Skin epidermis (tissue), 12 donors: ENCODE results near the gene CENPP.
A peak's percentile ranks its signal among the peaks of the same experiment; 100 is the strongest.
"Not testable (repeated sequence)": the region's sequence is repeated elsewhere in the genome, so short reads cannot be mapped to it uniquely, and the experiment has no call there.

ENCODE experiments used
- H3K27ac ChIP-seq, 21 experiments: fragments of 200-600 bp; sonication (generic) in 11 of 21; one replicate each; pipeline ENCODE4 v1.5.0; 2020; ENCODE audit warnings: mild to moderate bottlenecking in 3 of 21, inconsistent platforms in 2 of 21, moderate library complexity in 2 of 21
- H3K4me3 ChIP-seq, 7 experiments: fragments of 200-600 bp; sonication (generic) in 2 of 7; one replicate each; pipeline ENCODE4 v1.5.0; 2020; ENCODE audit warnings: inconsistent platforms in 2 of 7, mild to moderate bottlenecking in 2 of 7, moderate library complexity in 1 of 7

Gene CENPP

DNA sequence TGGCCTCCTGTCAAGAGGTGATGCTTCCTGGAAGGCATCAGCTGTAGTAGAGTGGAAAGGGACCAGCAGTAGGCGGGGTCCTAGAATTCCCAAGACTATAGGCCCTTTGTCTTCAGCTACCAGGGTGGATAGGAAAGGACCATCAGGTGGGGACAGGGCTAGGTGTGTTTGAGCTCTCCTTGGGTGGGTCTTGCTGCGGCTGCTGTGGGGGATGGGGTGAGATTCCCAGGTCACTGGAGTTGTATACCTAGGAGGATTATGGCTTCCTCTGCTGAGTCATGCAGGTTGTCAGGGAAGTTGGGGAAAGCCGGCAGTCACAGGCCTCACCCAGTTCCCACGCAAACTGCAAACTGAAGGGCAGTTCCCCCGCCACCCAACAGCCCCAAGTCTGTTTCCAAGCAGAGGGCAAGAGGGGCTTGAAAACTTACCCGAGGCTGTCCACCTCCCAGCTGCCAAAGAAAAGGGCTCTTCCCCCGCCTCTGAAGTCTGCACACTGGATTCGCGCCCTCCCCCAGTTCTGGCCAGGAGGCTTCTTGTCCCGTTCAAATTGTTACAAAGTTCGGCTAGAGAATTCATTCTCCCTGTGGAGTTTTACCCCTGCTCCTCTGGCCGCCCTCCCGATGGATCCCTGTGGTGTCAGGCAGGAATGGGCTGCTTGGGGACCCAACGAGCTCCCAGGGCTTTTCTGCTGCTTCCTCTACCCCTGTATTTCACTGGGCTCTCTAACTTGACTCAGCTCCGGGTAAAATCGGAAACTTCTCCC, 233.0 kb downstream of the CENPP start:
- H3K4me3 ChIP-seq: no peak overlapping the region
- H3K27ac ChIP-seq: no peak overlapping the region

DNA sequence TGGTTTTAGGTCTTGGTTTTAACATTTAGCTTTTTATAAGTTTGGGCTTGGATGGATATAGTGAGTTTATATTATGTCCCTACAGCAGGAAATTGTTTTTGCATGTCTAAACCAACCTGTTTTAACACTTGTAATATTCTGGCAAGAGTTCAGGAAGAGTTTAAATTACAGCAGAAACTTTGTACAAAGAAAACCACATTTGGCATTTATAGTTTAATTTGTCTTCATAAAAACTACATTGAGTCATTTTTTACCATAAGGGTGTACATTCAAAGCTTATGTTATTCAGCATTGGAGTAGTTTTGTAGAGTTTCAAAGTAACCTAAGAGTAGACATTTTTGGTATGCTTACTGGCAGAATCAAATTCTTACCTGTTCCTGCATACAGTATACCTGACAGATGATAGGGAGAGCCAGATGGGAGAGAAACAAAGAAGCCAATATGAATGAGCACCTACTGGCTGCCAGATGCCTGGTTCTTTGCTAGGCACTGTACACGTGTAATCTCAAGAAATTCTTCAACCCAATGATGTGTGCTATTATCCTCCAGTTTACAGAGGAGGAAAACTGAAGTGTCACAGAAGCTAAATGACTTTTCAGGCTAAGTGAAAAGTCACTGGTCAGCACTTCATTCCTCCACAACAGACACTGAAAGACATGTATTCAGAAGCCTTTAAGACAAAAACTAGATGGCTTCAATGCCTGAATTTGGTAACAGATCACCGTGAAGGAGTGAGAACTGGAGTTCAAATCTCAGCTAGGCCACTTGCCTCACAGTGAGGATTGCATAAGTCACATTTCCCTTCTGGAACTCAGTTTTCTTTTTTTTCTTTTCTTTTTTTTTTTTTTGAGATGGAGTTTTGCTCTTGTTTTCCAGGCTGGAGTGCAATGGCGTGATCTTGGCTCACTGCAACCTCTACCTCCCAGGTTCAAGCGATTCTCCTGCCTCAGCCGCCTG, 235.9 kb downstream of the CENPP start:
- Histone ChIP-seq H3K4me3 (no peak overlapping the region), H3K27ac (peak overlapping the region in 11 of 21 experiments; percentile 0 to 80 (median 46))

DNA sequence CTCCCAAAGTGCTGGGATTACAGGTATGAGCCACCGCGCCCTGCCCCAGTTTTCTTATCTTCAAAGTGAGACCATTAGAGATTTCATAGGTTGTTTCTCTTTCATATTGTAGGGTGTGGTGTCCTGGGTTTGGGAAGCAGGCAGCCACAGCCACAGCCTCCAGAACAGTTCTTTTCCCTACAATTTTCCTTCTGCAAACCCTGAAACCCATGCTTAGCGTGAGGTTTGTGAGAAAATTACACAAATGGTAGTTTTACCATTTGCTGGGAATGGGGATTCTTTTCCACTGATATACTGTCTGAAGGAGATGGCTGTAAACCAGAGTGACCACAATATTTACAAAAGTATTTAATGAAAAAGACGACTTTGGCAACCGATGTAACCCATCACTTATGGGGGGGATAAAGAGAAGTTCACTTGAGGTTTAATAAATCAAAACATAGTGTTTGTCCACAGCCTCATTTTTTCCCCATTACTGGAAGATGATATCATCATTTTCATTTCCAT, 236.8 kb downstream of the CENPP start:
- Histone ChIP-seq H3K27ac (peak overlapping the region in 10 of 21 experiments; percentile 6 to 80 (median 48)), H3K4me3 (no peak overlapping the region)

DNA sequence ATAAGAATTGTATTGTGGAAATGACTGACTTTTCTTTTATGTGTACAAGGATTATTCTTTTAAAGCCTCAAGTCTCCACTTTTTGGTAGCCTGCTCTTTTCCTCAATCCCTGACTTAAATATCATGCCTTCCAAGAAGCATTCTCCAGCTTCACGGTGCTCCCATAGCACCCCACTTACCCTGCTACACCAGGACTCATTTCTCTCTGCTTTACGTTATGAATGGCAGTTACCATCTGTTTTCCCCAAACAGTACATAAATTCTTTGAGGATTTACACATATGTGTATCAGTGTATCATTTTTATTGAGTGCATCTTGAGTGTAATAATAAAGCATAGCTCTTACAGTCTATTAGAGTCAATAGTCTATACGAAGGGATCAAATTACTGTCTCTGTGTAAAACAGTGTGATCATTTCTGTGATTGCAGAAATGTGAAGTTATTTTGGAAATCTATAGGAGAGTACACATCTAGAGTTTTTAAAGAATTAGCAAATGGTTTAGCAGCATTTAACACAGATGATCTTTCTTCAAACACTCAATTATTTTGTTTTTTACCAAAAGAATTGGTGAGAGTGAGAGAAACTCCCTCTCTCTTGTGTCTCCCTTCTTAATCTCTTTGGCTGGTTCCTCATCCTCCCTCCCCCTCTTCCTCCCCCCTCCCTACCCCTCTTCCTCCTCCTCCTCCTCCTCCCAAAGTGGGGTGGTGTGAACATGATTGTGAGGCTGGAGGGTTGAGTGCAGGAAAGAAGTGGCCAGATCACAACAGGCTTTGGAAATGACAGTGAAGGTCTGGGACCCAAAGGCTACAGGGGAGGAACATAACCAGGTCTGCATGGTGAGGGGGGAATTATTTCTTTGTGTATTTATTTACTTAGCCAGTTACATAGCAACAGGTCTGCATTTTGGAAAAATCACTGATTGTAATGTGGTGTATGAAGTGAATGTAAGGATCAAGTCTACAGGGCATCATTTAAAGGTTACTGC, 237.7 kb downstream of the CENPP start:
- peak overlapping the region in 11 of 21 experiments; percentile 11 to 80 (median 51) for H3K27ac ChIP-seq
- H3K4me3 ChIP-seq: no peak overlapping the region

DNA sequence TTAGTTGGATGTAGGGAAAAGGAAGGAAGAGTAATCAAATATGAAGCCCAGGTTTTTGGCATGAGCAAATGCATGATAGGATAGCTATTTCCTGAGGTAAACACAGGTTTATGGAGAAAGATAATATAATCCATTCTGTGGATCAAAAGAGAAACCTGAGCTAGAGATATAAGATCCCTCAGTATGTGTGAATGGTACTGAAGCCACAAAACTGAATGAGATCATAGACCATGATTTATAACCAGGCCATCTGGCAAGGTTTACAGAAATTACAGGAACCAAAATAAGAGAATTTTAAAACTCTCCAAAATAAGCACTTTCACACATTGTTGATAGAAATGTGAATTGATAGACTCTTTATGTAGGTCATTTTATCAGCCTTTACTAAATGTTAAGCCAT, 238.8 kb downstream of the CENPP start:
- peak overlapping the region in 4 of 21 experiments; percentile 63 to 80 (median 74) for H3K27ac ChIP-seq
- no peak overlapping the region for H3K4me3 ChIP-seq

DNA sequence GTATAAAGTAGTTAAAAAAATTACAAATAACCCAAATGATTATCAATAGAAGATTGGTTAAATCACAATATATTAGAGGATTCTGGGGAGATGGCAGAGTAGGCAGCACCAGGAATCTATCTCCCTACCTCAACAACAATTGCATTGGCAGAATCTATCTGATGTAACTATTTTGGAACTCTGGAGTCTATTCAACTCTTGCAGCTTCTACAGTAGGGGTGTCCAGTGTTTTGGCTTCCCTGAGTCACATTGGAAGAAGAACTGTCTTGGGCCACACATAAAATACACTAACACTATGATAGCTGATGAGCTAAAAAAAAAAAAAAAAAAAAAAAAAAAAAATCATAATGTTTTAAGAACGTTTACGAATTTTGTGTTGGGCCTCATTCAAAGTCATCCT, 239.2 kb downstream of the CENPP start:
- Histone ChIP-seq H3K4me3 (no peak overlapping the region), H3K27ac (peak overlapping the region in 2 of 21 experiments; percentile 40 to 78)

DNA sequence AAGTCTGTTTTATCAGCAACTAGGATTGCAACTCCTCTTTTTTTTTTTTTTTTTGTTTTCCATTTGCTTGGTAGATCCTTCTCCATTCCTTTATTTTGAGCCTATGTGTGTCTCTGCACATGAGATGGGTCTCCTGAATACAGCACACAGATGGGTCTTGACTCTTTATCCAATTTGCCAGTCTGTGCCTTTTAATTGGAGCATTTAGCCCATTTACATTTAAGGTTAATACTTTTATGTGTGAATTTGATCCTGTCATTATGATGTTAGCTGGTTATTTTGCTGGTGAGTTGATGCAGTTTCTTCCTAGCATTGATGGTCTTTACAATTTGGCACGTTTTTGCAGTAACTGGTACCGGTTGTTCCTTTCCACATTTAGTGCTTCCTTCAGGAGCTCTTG, 246.1 kb downstream of the CENPP start:
- not testable (repeated sequence) for H3K4me3 ChIP-seq, H3K27ac ChIP-seq

DNA sequence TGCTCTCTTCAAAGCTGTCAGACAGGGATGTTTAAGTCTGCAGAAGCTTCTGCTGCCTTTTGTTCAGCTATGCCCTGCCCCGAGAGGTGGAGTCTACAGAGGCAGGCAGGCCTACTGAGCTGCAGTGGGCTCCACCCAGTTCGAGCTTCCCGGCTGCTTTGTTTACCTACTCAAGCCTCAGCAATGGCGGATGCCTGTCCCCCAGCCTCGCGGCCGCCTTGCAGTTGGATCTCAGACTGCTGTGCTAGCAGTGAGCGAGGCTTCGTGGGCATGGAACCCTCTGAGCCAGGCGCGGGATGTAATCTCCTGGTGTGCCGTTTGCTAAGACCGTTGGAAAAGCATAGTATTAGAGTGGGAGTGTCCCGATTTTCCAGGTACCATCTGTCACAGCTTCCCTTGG, 247.9 kb downstream of the CENPP start:
- H3K27ac ChIP-seq, H3K4me3 ChIP-seq: not testable (repeated sequence)

DNA sequence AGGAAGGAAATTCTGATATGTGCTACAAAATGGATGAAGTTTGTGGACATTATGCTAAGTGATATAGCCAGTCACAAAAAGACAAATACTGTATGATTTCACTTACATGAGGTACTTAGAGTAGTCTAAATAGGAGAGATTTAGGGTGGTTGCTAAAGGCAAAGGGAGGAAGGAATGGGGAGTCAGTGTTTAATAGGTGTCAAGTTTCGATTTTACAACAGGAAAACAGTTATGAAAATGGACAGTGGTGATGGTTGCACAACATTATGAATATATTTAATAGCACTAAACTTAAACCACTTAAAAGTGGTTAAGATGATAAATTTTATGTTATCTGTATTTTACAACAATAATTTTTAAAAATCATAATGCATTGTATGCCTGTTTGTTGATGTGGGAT, 250.4 kb downstream of the CENPP start:
- Histone ChIP-seq H3K27ac (no peak overlapping the region), H3K4me3 (no peak overlapping the region)

DNA sequence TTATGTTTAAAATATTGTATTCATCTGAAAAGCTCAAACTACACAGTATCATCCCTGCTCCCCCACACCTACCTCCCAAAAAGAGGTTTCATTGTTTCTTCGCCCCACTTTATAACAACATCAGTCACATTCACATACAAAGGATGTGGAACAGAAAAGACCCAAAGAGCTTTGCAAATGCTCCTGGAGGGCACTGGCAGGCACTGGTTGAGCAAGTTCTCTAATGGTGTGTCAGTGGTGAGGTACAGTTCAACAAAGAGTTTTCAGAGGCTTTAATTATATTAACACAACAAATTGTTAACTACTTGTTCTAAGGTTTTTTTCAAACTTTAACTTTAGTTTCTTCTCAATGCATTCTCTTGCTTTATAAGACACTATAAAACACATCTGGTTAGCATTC, 264.2 kb downstream of the CENPP start:
- Histone ChIP-seq H3K4me3 (no peak overlapping the region), H3K27ac (peak overlapping the region in 10 of 21 experiments; percentile 11 to 53 (median 42))

DNA sequence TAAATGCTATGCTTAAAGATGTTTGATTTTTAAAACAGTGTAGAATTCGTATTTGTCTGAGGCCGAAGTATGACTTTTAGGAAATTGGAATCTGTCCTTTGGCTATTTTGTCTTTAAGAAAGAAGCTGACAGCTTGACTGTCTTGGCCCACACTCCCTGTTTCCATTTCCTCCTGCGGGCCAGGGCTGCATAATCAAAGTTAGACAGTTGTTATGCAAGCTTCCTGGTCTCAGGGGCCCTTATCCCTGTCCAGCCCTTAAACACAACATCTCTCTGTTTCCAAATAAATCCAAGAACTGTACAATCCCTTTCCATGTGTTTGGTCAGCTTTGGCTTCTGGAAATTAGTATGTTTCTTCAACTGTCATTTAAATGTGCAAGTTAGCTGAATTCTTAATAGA, 264.6 kb downstream of the CENPP start:
- Histone ChIP-seq H3K27ac (peak overlapping the region in 10 of 21 experiments; percentile 11 to 53 (median 42)), H3K4me3 (no peak overlapping the region)

DNA sequence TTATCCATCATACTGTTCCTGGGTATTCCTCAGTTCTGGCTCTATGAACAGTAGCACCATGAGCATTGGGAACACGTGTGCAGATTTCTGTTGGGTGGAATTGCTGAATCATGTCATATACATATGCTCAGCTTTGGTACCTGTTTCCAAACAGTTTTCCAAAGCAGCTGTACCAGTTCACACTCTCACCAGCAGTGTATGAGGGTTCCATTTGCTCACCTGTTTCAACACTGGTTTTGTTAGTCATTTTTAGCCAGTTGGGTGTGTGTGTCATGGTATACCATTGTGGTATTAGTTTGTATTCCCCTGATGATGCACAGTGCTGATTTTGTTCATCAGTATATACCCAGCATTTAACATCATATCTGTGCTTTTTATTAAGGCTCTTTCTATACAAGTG, 266.8 kb downstream of the CENPP start:
- H3K4me3 ChIP-seq: no peak overlapping the region
- H3K27ac ChIP-seq: peak overlapping the region in 11 of 21 experiments; percentile 3 to 72 (median 54)

DNA sequence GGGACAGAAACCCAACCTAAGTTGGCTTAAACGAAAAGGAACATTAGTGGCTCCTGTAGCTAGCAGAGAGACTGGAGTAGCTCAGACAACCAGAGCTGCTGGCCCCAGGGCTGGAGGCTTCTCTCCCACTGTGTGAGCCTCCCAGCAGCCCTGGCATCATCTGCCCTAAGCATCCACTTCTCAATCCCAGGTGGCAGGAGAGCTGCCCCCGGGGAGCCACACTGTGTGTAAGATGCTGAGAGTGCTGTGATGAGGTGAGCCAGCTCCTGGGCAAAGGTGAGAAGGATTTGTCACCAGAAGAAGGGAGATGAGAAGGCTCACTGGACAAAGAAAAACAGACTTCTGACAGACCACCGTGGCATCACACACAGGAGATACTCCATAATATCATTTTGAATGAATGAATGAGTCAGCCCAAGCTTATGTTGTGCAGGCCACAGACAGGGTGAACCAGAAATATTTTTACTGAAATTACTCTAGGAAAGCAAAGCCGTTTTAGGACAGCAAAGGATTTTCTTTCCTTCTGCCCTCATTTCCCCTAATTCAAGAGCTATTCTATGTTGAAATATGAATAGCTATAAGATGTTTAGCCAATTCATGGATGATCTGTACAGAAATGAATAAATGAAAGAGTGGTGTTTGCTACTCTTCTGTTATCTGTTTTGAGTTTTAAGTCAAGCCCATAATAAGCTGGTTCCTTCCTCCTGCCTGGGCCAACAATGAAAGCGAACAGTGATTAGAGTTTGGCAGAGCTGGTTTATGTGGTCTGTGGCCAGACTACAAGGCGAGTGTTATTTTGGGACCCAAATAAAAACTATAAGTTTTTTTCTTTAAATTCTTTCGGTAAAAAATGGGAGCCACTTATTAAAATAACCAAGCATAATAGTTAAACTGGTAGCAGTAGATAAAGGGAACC, 267.5 kb downstream of the CENPP start:
- Histone ChIP-seq H3K4me3 (no peak overlapping the region), H3K27ac (peak overlapping the region in 12 of 21 experiments; percentile 3 to 72 (median 53))

DNA sequence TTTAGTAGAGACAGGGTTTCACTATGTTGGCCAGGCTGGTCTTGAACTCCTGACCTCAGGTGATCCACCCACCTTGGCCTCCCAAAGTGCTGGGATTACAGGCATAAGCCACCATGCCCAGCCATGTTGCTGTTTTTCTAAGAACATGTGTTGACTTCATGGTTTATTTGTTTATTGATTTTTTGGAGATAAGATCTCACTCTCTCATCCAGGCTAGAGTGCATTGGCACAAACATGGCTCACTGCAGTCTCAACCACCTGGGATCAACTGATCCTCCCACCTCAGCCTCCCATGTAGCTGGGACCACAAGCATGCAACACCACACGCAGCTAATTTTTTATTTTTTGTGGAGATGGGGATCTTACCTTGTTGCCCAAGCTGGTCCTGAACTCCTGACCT, 269.3 kb downstream of the CENPP start:
- H3K4me3 ChIP-seq, H3K27ac ChIP-seq: not testable (repeated sequence)

DNA sequence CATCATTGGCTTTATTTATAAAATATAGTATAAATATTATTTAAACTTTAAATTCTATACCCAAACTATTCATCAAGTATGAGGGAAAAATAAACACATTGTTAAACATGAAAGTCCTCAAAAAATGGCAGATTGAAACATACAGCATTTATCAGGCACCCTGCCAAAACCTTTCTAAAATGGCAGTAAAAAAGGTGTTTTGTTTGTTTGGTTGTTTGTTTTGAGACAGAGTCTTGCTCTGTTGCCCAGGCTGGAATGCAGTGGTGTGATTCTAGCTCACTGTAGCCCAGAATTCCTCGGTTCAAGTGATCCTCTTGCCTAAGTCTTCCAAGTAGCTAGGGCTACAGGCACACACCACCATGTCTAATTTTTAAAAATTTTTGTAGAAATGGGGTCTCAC, 270.2 kb downstream of the CENPP start:
- no peak overlapping the region for H3K4me3 ChIP-seq
- no peak overlapping the region for H3K27ac ChIP-seq

DNA sequence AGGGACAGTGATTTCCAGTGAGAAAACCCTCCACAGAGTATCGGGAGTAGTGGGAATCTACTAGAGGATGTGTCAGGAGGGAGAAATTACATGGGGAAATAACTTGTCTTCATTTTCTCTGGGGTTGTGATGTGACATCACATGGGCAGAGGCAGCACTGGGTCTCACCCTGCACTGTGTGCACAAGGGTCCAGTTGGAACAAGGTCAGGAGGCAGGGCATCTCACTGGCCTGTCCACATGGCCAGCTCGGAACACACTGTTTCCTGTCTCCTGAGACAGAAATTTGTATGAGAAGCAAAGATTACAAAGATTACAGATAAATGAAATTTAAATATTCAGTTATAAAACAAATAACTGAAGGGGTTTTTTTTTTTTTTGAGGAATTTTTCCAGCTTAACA, 272.6 kb downstream of the CENPP start:
- peak overlapping the region in 11 of 21 experiments; percentile 4 to 88 (median 67) for H3K27ac ChIP-seq

DNA sequence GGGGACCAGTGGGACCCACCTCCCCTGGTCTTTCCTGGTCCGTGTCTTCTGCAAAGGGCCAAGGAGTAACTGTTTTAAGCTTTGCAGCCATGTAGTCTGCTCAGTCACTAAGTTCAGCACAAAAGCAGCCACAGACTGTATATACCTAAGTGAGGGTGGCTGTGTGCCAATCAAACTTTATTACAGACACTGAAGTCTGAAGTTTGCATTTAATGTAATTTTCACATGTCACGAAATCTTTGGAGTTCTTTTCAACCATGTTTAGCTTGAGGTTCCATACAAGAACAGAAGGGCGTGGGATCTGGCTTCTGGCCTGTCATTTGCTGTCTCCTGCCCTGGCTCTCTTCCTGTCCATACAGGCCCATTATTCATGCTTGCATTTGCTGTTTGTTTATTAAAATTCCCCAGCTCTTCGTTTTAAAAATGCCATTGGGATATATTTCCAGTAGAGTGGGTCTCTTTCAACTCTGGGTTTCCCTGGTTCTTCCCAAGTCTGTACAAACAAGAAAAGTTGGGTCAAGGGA, 274.2 kb downstream of the CENPP start:
- Histone ChIP-seq H3K4me3 (peak overlapping the region in 1 of 7 experiments; percentile 35), H3K27ac (peak overlapping the region in 20 of 21 experiments; percentile 36 to 89 (median 80))

More for the DNA sequence above, 272.6 kb downstream of the CENPP start:
- H3K4me3 ChIP-seq: no peak overlapping the region
